ENCODE data around the gene ODAD2.

GRCh38 chr10:28020080-28020860, 21.4 kb upstream of the ODAD2 start:
- TF ChIP-seq EZH2 (IDR thresholded peaks at IDR 0.05) (no peak), POLR2AphosphoS5 (IDR thresholded peaks at IDR 0.05; ENCODE audit: borderline replicate concordance, low read depth, low read length) (no peak)
